OCI-LY1 (cell line): ENCODE results near the gene OSBPL1A.

Experiments used
- EZH2 ChIP-seq: fragments of 200-600 bp; sonication (generic), shearing (Covaris generic); IDR thresholded peaks from 2 replicates; pipeline ENCODE4 v1.8.0; 2017; ENCODE audit warnings: borderline replicate concordance, mixed run types, mild to moderate bottlenecking, antibody characterized with exemption, low read length, moderate library complexity, mixed read lengths
- TF ChIP-seq, protein P1 (sequence below): fragments of 200-600 bp; sonication (generic), shearing (Covaris generic); IDR thresholded peaks from 2 replicates; pipeline ENCODE4 v1.5.1; 2017; ENCODE audit warnings: mild to moderate bottlenecking, antibody characterized with exemption, low read length, moderate library complexity, mixed read lengths

- TF ChIP-seq, protein P1, sequence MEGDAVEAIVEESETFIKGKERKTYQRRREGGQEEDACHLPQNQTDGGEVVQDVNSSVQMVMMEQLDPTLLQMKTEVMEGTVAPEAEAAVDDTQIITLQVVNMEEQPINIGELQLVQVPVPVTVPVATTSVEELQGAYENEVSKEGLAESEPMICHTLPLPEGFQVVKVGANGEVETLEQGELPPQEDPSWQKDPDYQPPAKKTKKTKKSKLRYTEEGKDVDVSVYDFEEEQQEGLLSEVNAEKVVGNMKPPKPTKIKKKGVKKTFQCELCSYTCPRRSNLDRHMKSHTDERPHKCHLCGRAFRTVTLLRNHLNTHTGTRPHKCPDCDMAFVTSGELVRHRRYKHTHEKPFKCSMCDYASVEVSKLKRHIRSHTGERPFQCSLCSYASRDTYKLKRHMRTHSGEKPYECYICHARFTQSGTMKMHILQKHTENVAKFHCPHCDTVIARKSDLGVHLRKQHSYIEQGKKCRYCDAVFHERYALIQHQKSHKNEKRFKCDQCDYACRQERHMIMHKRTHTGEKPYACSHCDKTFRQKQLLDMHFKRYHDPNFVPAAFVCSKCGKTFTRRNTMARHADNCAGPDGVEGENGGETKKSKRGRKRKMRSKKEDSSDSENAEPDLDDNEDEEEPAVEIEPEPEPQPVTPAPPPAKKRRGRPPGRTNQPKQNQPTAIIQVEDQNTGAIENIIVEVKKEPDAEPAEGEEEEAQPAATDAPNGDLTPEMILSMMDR = no peak
- TF ChIP-seq EZH2 = no peak
Observed at GRCh38 chr18:24112874-24113615, 284.6 kb downstream of the OSBPL1A start.
